ENCODE results near the gene TMEM235.

DNA sequence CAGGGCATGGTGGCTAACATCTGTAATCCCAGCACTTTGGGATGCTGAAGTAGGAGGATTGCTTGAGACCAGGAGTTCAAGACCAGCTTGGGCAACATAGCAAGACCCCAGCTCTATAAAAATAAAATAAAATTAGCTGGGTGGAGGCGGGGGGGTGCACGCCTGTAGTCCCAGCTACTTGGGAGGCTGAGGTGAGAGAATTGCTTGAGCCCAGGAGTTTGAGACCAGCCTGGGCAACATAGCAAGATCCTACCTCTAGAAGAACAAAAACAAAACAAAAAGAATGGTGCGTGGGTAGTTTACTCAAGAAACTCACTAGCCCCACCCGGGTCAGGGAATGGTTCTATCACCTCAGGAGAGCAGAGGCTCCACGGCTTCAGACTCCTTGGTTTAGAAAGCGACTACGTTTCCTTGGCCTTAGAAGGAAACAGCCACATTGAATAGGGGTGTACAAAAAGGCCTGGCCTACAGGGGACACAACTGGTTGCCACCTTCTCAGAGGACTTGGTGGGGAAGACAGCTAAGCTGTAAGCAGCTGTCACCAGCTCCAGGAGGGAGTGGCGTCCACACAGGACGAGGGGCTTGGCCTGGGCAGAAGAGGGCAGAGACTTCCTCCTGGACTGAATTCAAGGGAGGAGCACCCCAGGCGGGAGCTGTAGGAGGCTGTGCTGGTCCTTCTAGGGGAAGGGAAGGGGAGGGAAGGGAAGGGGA is 45.3 kb upstream of the TMEM235 start:
- TF ChIP-seq, protein P1, sequence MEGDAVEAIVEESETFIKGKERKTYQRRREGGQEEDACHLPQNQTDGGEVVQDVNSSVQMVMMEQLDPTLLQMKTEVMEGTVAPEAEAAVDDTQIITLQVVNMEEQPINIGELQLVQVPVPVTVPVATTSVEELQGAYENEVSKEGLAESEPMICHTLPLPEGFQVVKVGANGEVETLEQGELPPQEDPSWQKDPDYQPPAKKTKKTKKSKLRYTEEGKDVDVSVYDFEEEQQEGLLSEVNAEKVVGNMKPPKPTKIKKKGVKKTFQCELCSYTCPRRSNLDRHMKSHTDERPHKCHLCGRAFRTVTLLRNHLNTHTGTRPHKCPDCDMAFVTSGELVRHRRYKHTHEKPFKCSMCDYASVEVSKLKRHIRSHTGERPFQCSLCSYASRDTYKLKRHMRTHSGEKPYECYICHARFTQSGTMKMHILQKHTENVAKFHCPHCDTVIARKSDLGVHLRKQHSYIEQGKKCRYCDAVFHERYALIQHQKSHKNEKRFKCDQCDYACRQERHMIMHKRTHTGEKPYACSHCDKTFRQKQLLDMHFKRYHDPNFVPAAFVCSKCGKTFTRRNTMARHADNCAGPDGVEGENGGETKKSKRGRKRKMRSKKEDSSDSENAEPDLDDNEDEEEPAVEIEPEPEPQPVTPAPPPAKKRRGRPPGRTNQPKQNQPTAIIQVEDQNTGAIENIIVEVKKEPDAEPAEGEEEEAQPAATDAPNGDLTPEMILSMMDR (IDR thresholded peaks at IDR 0.05) = no peak
- TF ChIP-seq TCF12 (IDR thresholded peaks at IDR 0.05) (no peak), ZBTB33 (IDR thresholded peaks at IDR 0.05; ENCODE audit: borderline replicate concordance, low read depth) (no peak), TEAD4 (IDR thresholded peaks at IDR 0.05; ENCODE audit: borderline replicate concordance, insufficient read depth) (no peak), FOXJ3 (CRISPR knock-in tag; IDR thresholded peaks at IDR 0.05) (no peak), POLR2AphosphoS5 (IDR thresholded peaks at IDR 0.05; ENCODE audit: low read depth, low read length) (no peak), GABPA (IDR thresholded peaks at IDR 0.05; ENCODE audit: low read depth) (no peak), EZH2phosphoT487 (IDR thresholded peaks at IDR 0.05; ENCODE audit: borderline replicate concordance, low read depth) (no peak), RCOR1 (IDR thresholded peaks at IDR 0.05; ENCODE audit: low read length) (no peak)
- TF ChIP-seq, protein P2, sequence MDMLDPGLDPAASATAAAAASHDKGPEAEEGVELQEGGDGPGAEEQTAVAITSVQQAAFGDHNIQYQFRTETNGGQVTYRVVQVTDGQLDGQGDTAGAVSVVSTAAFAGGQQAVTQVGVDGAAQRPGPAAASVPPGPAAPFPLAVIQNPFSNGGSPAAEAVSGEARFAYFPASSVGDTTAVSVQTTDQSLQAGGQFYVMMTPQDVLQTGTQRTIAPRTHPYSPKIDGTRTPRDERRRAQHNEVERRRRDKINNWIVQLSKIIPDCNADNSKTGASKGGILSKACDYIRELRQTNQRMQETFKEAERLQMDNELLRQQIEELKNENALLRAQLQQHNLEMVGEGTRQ (IDR thresholded peaks at IDR 0.05; ENCODE audit: borderline replicate concordance, low read depth, low read length) = no peak

Data from SK-N-SH (cell line).